ENCODE measurements around the gene CRACR2A. TPM values are rescaled to one million over a fixed set of nuclear protein-coding genes. Genes with fewer than 3 reads are reported as not detected.
A peak's percentile ranks its signal among the peaks of the same experiment; 100 is the strongest.

The CRACR2A gene
- 0.92 TPM for total RNA-seq (2021; ENCODE audit: unreplicated experiment)
- 1.6 TPM for polyA plus RNA-seq (2012; ENCODE audit: insufficient read length)
- percentile 26 among the genes with signal in this experiment for Bru-seq, nascent RNA
- percentile 20 among the genes with signal in this experiment for BruChase-seq, experiment 1, labeled RNA remaining after a 2-hour chase
- BruChase-seq, experiment 2, labeled RNA remaining after a 6-hour chase = percentile 22 among the genes with signal in this experiment
- long read RNA-seq, partial matches to known transcripts = 0 of 1 reads
- long read RNA-seq, other reads (novel, unspliced or antisense) = 1 of 1 reads

- H3K4me1 ChIP-seq (ENCODE audit: control insufficient read depth, insufficient read depth, low read length) = no peaks in the 10 kb centered on the region; the same call in 1 of the 2 replicates
- H3K27ac ChIP-seq (ENCODE audit: low read length) = no peak within 1 kb of the TSS
- CTCF ChIA-PET = no interaction called here
- POLR2A ChIA-PET = no interaction called here
- no peaks in the 10 kb centered on the region for H3K9me3 ChIP-seq (ENCODE audit: control insufficient read depth, insufficient read depth, low read depth, low read length)
- in situ Hi-C loops (cut with HindIII; ENCODE audit: low pct_unique_long_range_greater_than_20kb, low sequenced_read_pairs) (no loop called here), intact Hi-C loops (cut with micrococcal nuclease; ENCODE audit: unreplicated experiment) (no loop called here)
- ATAC-seq (peak; percentile 91), DNase-seq (ENCODE audit: low read depth, low spot score) (no peak)
- BruUV-seq (replicated peaks) = no TSS peak
- no peak for TF ChIP-seq SIN3A (IDR thresholded peaks at IDR 0.05; ENCODE audit: borderline replicate concordance, insufficient read depth, low read depth, low read length)
- TF ChIP-seq CTCF (IDR thresholded peaks at IDR 0.05) = peak; percentile 64
- no peaks in the 10 kb centered on the region; the same call in 1 of the 2 replicates for H3K27me3 ChIP-seq (ENCODE audit: control insufficient read depth, insufficient read depth, low read length)
- peak within 1 kb of the TSS; percentile 20 to 30 for H3K4me3 ChIP-seq (ENCODE audit: low read depth in 2 of 2, low read length in 2 of 2)
- H3K36me3 ChIP-seq (ENCODE audit: control insufficient read depth, insufficient read depth, low read length) = no peaks in the 10 kb centered on the region
Measured at GRCh38 chr12:3752741-3753486, at the start of gene CRACR2A. Gene CRACR2A, minus strand, starts transcription at chr12:3753109. Its CDS starts 56,110 bp downstream, at chr12:3696999.

- no TSS peak for BruUV-seq (replicated peaks)
- TF ChIP-seq CTCF (IDR thresholded peaks at IDR 0.05) (no peak), TCF7L2 (IDR thresholded peaks at IDR 0.05; ENCODE audit: low read depth, low read length) (no peak), SIN3A (IDR thresholded peaks at IDR 0.05; ENCODE audit: borderline replicate concordance, insufficient read depth, low read depth, low read length) (no peak), REST (IDR thresholded peaks at IDR 0.05; ENCODE audit: insufficient read depth in 1 of 2, low read depth in 2 of 2, low read length in 1 of 2) (no peak), POLR2AphosphoS5 (IDR thresholded peaks at IDR 0.05; ENCODE audit: low read depth, low read length) (no peak)
- in situ Hi-C loops (cut with HindIII; ENCODE audit: low pct_unique_long_range_greater_than_20kb, low sequenced_read_pairs) = no loop called here
- intact Hi-C loops (cut with micrococcal nuclease; ENCODE audit: unreplicated experiment) = no loop called here
- ATAC-seq = no peak
- no peaks in the 10 kb centered on the region for H3K36me3 ChIP-seq (ENCODE audit: control insufficient read depth, insufficient read depth, low read length)
- no peak for DNase-seq (ENCODE audit: low read depth, low spot score)
- no peaks in the 10 kb centered on the region for H3K4me1 ChIP-seq (ENCODE audit: control insufficient read depth, insufficient read depth, low read length)
- CTCF ChIA-PET = no interaction called here
- no peak overlapping the region for H3K27ac ChIP-seq (ENCODE audit: low read length)
- no peak overlapping the region for H3K4me3 ChIP-seq (ENCODE audit: low read depth in 2 of 2, low read length in 2 of 2)
- POLR2A ChIA-PET = no interaction called here
- H3K27me3 ChIP-seq (ENCODE audit: control insufficient read depth, insufficient read depth, low read length) = no peaks in the 10 kb centered on the region; the same call in 1 of the 2 replicates
- H3K9me3 ChIP-seq (ENCODE audit: control insufficient read depth, insufficient read depth, low read depth, low read length) = no peaks in the 10 kb centered on the region
Measured at GRCh38 chr12:3797531-3798048, 44.7 kb upstream of the CRACR2A start.

All from Panc1 (cell line).